H1 (cell line): ENCODE results near the gene OPA3. TPM values are rescaled to one million over a fixed set of nuclear protein-coding genes. Genes with fewer than 3 reads are reported as not detected.

Source experiments
- ASH2L ChIP-seq: fragments of 200-600, 300-600 bp; sonication (generic); IDR thresholded peaks from one replicate; pipeline ENCODE4 v1.7.1; 2017; ENCODE audit warnings: low read length
- CBX5 ChIP-seq: fragments of 300-800, 300-1000 bp; sonication (generic); IDR thresholded peaks from 2 replicates; pipeline ENCODE4 v1.7.1; 2016; ENCODE audit warnings: antibody characterized with exemption, low read length, low read depth
- CBX8 ChIP-seq: fragments of 300-800, 300-1000 bp; sonication (generic); IDR thresholded peaks from 2 replicates; pipeline ENCODE4 v1.7.1; 2016; ENCODE audit warnings: low read depth, low read length, borderline replicate concordance
- CHD2 ChIP-seq: IDR thresholded peaks from 2 replicates; pipeline ENCODE4 v1.6.1; 2012; ENCODE audit warnings: low read length, improper control_type of control experiment
- E2F6 ChIP-seq: IDR thresholded peaks from 2 replicates; pipeline ENCODE4 v1.6.1; 2012; ENCODE audit warnings: inconsistent platforms
- MAFK ChIP-seq: IDR thresholded peaks from 2 replicates; pipeline ENCODE4 v1.6.1; 2012; ENCODE audit warnings: low read depth, mild to moderate bottlenecking, improper control_type of control experiment, low read length
- NRF1 ChIP-seq: IDR thresholded peaks from 2 replicates; pipeline ENCODE4 v1.6.1; 2011; ENCODE audit warnings: mild to moderate bottlenecking, low read depth, low read length, improper control_type of control experiment
- SP1 ChIP-seq: IDR thresholded peaks from 2 replicates; pipeline ENCODE4 v1.6.1; 2011; ENCODE audit warnings: low read depth, low read length
- SP2 ChIP-seq: IDR thresholded peaks from 2 replicates; pipeline ENCODE4 v1.6.1; 2012; ENCODE audit warnings: mild to moderate bottlenecking, low read length, inconsistent platforms
- TEAD4 ChIP-seq: IDR thresholded peaks from 2 replicates; pipeline ENCODE4 v1.6.1; 2012; ENCODE audit warnings: low read depth, low read length, inconsistent platforms, mixed read lengths
- polyA plus RNA-seq, 7 experiments: library from polyadenylated mRNA; depleted of rRNA in 3 of 7; stranded (reverse) in 5 of 7; unstranded in 2 of 7; fragments of >200 nt in 5 of 7; fragments of 200-250 nt in 2 of 7; gene quantifications; 1 replicate in 5 of 7; 2 replicates in 1 of 7; 4 replicates in 1 of 7; pipeline versions ENCODE4 v1.2.1 to v1.2.3, GENCODE V29; 2011 to 2013; ENCODE audit warnings: missing spikeins in 2 of 7, mixed read lengths in 2 of 7
- total RNA-seq: library from RNA; stranded (reverse); fragmentation: NEBNext Ultra II Directional; extraction: Animal tissue kit (Norgen Biotek cat#: 25700); gene quantifications from 2 replicates; pipeline ENCODE4 v1.2.1, GENCODE V29; 2021

Gene OPA3
- total and polyA plus RNA-seq, 2 of the 8 experiments (the other 6 are each of a cell fraction or from before 2014, with no cell fraction given) = 12.5 to 14.5 TPM

DNA sequence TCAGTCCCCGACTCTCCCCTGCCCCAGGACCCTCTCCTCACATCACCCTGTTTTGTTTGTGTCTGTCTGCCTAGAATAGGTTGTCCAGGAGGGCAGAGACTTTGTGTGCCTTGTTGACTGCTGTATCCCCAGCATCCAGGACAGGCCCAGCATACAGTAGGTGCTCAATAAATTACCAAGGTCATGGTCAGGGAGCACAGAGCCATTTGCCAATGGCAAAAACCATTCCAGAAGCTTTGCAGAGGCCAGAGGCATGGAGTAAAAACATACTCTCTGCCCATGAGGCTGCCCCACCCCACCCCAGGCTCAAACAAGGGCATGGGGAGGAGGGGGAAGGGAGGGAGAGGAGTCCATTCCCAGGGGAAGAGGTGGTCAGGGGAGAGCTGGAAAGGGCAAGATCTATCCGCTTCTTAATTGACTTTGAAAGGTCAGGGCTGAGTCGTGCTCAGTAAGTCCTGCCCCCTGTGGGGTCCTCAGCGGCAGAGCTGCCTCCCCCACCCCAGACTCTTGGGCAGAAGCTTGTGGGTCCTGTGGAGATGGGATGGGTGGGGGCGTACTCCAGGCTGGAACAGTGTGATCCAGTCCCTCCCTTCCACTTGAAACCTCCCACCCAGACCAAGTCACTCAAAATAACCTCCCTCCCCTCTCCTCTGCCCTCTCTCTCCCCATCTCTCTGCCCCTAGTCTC, 13.0 kb upstream of the OPA3 start (continued):
- TF ChIP-seq TEAD4 (no peak), SP2 (no peak), CHD2 (no peak), E2F6 (no peak), ASH2L (peak; percentile 10), CBX8 (no peak), NRF1 (no peak), MAFK (no peak), SP1 (0 out of 2 replicates have a peak, but pooled peaks have one; percentile 25), CBX5 (no peak)
